B cell (primary cell): Measurements from ENCODE around the gene TMEM164. TPM values are rescaled to one million over a fixed set of nuclear protein-coding genes. Genes with fewer than 3 reads are reported as not detected.

Experiments
- ATAC-seq: fragments of 200-7000 bp; cut with Tn5 transposase; one replicate; pipeline ENCODE4 v1.10.0; 2021; ENCODE audit warnings: low read depth, mild to moderate bottlenecking, moderate number of reproducible peaks, moderate library complexity
- CTCF ChIA-PET: fragments of 350-600 bp; sonication (Branson Sonifier 250); formaldehyde crosslinking; loops from one replicate; lab custom pipeline; 2021; ENCODE audit warnings: antibody characterized with exemption, inconsistent platforms; lab: Charles Lee
- POLR2A ChIA-PET: fragments of 350-600 bp; sonication (Branson Sonifier 250); formaldehyde crosslinking; loops from one replicate; lab custom pipeline; 2021; ENCODE audit warnings: antibody characterized with exemption; lab: Charles Lee
- DNase-seq: peaks from one replicate; pipeline ENCODE4 v3.0.0; 2013
- H2AFZ ChIP-seq: 2 replicates; pipeline ENCODE4 v1.6.1; 2012; ENCODE audit warnings: mild to moderate bottlenecking, low read depth, low read length; ENCODE audit not compliant: insufficient read depth, poor library complexity, severe bottlenecking
- H3K27ac ChIP-seq, 2 donors: 1 replicate in 1 of 2; 2 replicates in 1 of 2; pipeline ENCODE4 v1.5.1; 2012 to 2013; ENCODE audit warnings: low read length in 2 of 2, mild to moderate bottlenecking in 2 of 2, moderate library complexity in 1 of 2
- H3K27me3 ChIP-seq, 4 experiments: fragments of 200-600 bp in 1 of 4; sonication (generic) in 1 of 4; replicated peaks in 1 of 4; 1 replicate in 2 of 4; 2 replicates in 2 of 4; pipeline versions ENCODE4 v1.6.1 to v1.7.0; 2013 to 2016; ENCODE audit warnings: low read length in 3 of 4, mild to moderate bottlenecking in 2 of 4, mixed read lengths in 1 of 4, moderate library complexity in 1 of 4; ENCODE audit not compliant: insufficient read depth in 4 of 4, control insufficient read depth in 3 of 4; ENCODE audit errors: control extremely low read depth in 1 of 4
- H3K36me3 ChIP-seq, 2 experiments: replicated peaks in 1 of 2; 1 replicate in 1 of 2; 2 replicates in 1 of 2; pipeline versions ENCODE4 v1.6.1 to v1.7.1; 2013; ENCODE audit warnings: low read length in 1 of 2; ENCODE audit not compliant: insufficient read depth in 2 of 2, control insufficient read depth in 1 of 2; ENCODE audit errors: control extremely low read depth in 1 of 2, extremely low read depth in 1 of 2
- H3K4me1 ChIP-seq, 2 donors: fragments of 200-600 bp in 1 of 2; sonication (generic) in 1 of 2; 1 replicate in 1 of 2; 2 replicates in 1 of 2; pipeline versions ENCODE4 v1.5.1 to v1.6.1; 2013 to 2017; ENCODE audit warnings: low read length in 2 of 2; ENCODE audit not compliant: control insufficient read depth in 2 of 2, insufficient read depth in 2 of 2
- H3K4me2 ChIP-seq: replicated peaks from 2 replicates; pipeline ENCODE3; 2012; ENCODE audit warnings: mild to moderate bottlenecking, low read depth, low read length; ENCODE audit not compliant: poor library complexity, severe bottlenecking
- H3K4me3 ChIP-seq, 5 experiments: fragments of 200-600 bp in 1 of 5; sonication (generic) in 1 of 5; 1 replicate in 3 of 5; 2 replicates in 2 of 5; pipeline versions ENCODE4 v1.5.1 to v1.7.0; 2011 to 2016; ENCODE audit warnings: low read length in 4 of 5, mild to moderate bottlenecking in 4 of 5, low read depth in 2 of 5, control low read depth in 1 of 5, moderate library complexity in 1 of 5; ENCODE audit not compliant: insufficient read depth in 1 of 5; ENCODE audit errors: control extremely low read depth in 1 of 5, extremely low read depth in 1 of 5
- H3K79me2 ChIP-seq: fragments of 200-600 bp; sonication (generic); one replicate; pipeline ENCODE4 v1.6.0; 2016; ENCODE audit warnings: low read length; ENCODE audit not compliant: control insufficient read depth, insufficient read depth
- H3K9ac ChIP-seq: fragments of 200-600 bp; sonication (generic); 2 replicates; pipeline ENCODE4 v1.6.1; 2017; ENCODE audit warnings: mild to moderate bottlenecking, low read length, moderate library complexity
- H3K9me3 ChIP-seq, 3 donors: one replicate each; pipeline versions ENCODE4 v1.6.1 to v1.7.1; 2013; ENCODE audit warnings: low read length in 2 of 3; ENCODE audit not compliant: control insufficient read depth in 2 of 3, insufficient read depth in 1 of 3; ENCODE audit errors: control extremely low read depth in 1 of 3
- H4K20me1 ChIP-seq: 2 replicates; pipeline ENCODE4 v1.6.0; 2012; ENCODE audit warnings: mild to moderate bottlenecking, low read length; ENCODE audit not compliant: insufficient read depth, control insufficient read depth, poor library complexity, severe bottlenecking
- H3K27ac Mint-ChIP-seq: one replicate; pipeline ENCODE4 v1.8.0; 2021; ENCODE audit warnings: mixed read lengths
- H3K27me3 Mint-ChIP-seq: one replicate; pipeline ENCODE4 v1.8.0; 2021; ENCODE audit warnings: mixed read lengths
- H3K4me1 Mint-ChIP-seq: one replicate; pipeline ENCODE4 v1.8.0; 2021; ENCODE audit warnings: mixed read lengths
- H3K4me3 Mint-ChIP-seq: one replicate; pipeline ENCODE4 v1.8.0; 2021; ENCODE audit warnings: mixed read lengths
- H3K9me3 Mint-ChIP-seq: one replicate; pipeline ENCODE4 v1.8.0; 2022; ENCODE audit warnings: mixed read lengths; ENCODE audit not compliant: insufficient read depth
- CTCF ChIP-seq: fragments of 200-600 bp; IDR thresholded peaks from one replicate; pipeline ENCODE4 v1.8.0; 2022; ENCODE audit warnings: antibody characterized with exemption, mild to moderate bottlenecking
- EZH2 ChIP-seq: IDR thresholded peaks from 2 replicates; pipeline ENCODE4 v1.6.1; 2012; ENCODE audit warnings: borderline replicate concordance, low read depth, mild to moderate bottlenecking, moderate library complexity, low read length; ENCODE audit not compliant: insufficient read depth, poor library complexity, severe bottlenecking
- WGBS: methylation state at CpG from one replicate; pipeline ENCODE4 v1.1.5; 2013; ENCODE audit warnings: missing lambda C conversion rate; ENCODE audit not compliant: insufficient coverage; 5-methylcytosine and 5-hydroxymethylcytosine counted together
- intact Hi-C: fragments of 100-400 bp; cut with micrococcal nuclease; formaldehyde crosslinking; loops from one replicate; pipeline ENCODE4 v1.10.0; 2022
- polyA plus RNA-seq: library from polyadenylated mRNA; depleted of rRNA; stranded (reverse); fragments of >200 nt; gene quantifications from 2 replicates; pipeline ENCODE4 v1.2.3, GENCODE V29; 2012
- total RNA-seq, 2 donors: library from RNA; stranded (reverse); fragments of 120-200 nt in 1 of 2; gene quantifications; 1 replicate in 1 of 2; 2 replicates in 1 of 2; pipeline versions ENCODE4 v1.2.3 to v1.2.4, GENCODE V29; 2013 to 2022

TMEM164 gene
- total and polyA plus RNA-seq, 2 donors (not counting 1 experiment from before 2014, with no cell fraction given), result 9.4 to 26.6 TPM

GRCh38 chrX:110175146-110175545 lies 172.2 kb downstream of the TMEM164 start:
- peaks cover 0 to 6% (median 0%) of the 10 kb centered on the region in 3 donors for H3K9me3 ChIP-seq
- Mint-ChIP-seq H3K27ac (no peak overlapping the region), H3K9me3 (no peaks in the 10 kb centered on the region), H3K27me3 (no peaks in the 10 kb centered on the region), H3K4me1 (peaks cover 20% of the 10 kb centered on the region), H3K4me3 (no peak overlapping the region)
- H3K9ac ChIP-seq, result no peak overlapping the region
- H2AFZ ChIP-seq, result no peak overlapping the region
- H3K4me1 ChIP-seq, result peaks cover 12 to 22% of the 10 kb centered on the region in 2 donors
- ATAC-seq (no peak), DNase-seq (no peak)
- intact Hi-C loops, result no loop called here
- no peak overlapping the region for H3K27ac ChIP-seq
- TF ChIP-seq EZH2, result no peak
- no peak for TF ChIP-seq CTCF
- ChIA-PET CTCF (no interaction called here), POLR2A (no interaction called here)
- H3K36me3 ChIP-seq, result peaks cover 0 to 2% of the 10 kb centered on the region in 2 experiments
- WGBS, result 100% methylated on average over 1 of the region's 4 CpGs
- no peak overlapping the region for H3K4me3 ChIP-seq
- no peak overlapping the region for H3K4me2 ChIP-seq
- no peaks in the 10 kb centered on the region for H4K20me1 ChIP-seq
- peaks cover 3% of the 10 kb centered on the region for H3K79me2 ChIP-seq
- no peaks in the 10 kb centered on the region for H3K27me3 ChIP-seq

DNA sequence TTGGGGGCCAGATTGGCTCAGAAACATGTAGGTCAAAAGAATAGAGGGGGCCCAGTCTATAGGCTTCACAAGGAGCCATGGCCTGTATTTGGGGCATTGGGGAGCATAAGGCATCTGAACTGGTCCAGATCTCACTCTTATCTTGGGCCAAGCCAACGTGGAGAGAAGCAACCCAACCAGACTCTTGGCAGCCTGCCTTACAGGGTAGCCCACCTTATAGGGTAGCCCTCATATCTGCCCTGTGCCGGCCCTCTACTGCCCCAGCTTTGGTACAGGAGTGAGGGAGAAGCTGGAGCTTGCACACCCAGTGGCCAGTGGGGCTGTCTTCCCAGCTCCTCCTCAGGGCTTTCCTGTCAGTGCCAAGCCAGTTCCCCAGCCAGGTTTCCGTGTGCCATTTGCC lies 172.8 kb downstream of the TMEM164 start:
- no peak for DNase-seq
- POLR2A ChIA-PET, result no interaction called here
- peaks cover 20% of the 10 kb centered on the region for H3K4me1 Mint-ChIP-seq
- no peak for ATAC-seq
- Histone ChIP-seq H3K9ac (no peak overlapping the region), H3K27ac (no peak overlapping the region), H3K27me3 (no peaks in the 10 kb centered on the region), H4K20me1 (no peaks in the 10 kb centered on the region), H3K79me2 (peaks cover 3% of the 10 kb centered on the region), H3K36me3 (peaks cover 0 to 2% of the 10 kb centered on the region in 2 experiments), H2AFZ (no peak overlapping the region), H3K4me1 (peaks cover 12 to 22% of the 10 kb centered on the region in 2 donors), H3K4me3 (no peak overlapping the region), H3K4me2 (no peak overlapping the region), H3K9me3 (peaks cover 0 to 6% (median 0%) of the 10 kb centered on the region in 3 donors)
- WGBS, result no CpG with 5 or more reads among the region's 3 CpGs
- H3K27me3 Mint-ChIP-seq, result no peaks in the 10 kb centered on the region
- no peak overlapping the region for H3K4me3 Mint-ChIP-seq
- TF ChIP-seq EZH2, result no peak
- TF ChIP-seq CTCF, result no peak
- no peak overlapping the region for H3K27ac Mint-ChIP-seq
- CTCF ChIA-PET, result no interaction called here
- H3K9me3 Mint-ChIP-seq, result no peaks in the 10 kb centered on the region
- intact Hi-C loops, result no loop called here
